Suppressor macrophage treated with lipopolysaccharide for 1 hour (primary cell): Measurements from ENCODE around the gene SNIP1.
"Not testable (repeated sequence)": the region's sequence is repeated elsewhere in the genome, so short reads cannot be mapped to it uniquely, and the experiment has no call there.

ENCODE experiments used
- DNase-seq, 3 donors: peaks; one replicate each; pipeline ENCODE4 v3.0.0-alpha.2; 2020 to 2022

Gene SNIP1

DNA sequence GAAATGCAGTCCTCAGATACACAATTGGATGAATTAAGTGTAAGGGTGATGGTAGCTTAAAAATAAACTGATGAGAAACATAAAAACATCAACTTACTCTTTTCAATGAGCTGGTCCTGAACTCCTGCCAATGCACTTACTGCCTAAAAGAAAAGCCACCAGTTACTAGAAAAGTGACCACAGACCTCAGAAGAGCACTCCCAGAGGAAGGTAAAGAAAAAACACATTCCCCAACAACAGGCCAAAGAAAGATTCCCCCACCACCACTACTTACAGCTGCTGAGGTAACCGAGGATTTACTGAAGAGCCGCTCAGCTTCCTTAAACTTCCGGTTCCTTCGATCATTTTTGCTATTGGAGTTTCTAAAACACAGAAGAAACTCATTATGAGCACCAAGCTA lies 44.9 kb downstream of the SNIP1 start:
- no peak for DNase-seq

DNA sequence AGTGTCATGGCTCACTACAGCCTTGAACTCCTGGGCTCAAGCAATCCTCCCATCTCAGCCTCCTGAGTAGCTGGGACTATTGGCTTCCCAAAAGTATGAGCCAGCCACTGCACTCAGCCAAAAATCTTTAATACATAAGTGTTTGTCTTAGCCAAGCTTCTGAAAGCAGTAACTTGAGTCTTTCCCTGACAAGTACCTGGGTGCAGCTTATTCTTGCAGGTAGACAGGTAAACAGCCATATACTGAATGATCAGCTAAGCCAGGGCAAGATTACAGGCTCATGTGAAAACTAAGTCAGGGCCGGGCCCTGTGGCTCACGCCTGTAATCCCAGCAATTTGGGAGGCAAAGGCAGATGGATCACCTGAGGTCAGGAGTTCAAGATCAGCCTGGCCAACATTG lies 47.4 kb downstream of the SNIP1 start:
- DNase-seq, result no peak

DNA sequence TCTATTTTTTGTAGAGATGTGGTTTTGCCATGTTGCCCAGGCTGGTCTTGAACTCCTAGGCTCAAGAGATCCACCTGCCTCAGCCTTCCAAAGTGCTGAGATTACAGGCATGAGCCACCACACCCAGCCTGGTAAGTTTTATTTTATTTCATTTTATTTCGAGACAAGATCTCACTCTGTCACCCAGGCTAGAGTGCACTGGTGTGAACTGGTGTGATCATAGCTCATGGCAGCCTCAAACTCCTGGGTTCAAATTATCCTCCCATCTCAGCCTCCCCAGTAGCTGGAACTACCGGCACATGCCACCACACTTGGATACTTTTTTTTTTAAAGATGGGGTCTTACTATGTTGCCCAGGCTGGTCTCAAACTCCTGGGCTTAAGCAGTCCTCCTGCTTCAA lies 51.3 kb downstream of the SNIP1 start:
- not testable (repeated sequence) for DNase-seq

DNA sequence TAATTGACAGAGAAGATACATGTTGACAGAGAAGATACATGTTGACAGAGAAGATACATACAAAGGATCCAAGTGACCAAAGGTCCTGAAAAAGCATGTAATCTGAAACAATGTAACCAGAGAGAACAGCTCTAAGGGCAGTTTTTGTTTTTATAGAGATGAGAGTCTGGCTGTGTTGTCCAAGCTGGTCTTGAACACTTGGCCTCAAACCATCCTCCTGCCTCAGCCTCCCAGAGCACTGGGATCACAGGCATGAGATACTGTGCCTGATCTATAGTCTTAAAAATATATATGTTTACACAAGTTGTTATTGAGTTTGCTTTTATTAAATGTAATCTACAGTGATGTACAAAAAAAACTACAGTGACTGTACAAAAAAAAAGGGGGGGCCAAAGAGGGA lies 52.0 kb downstream of the SNIP1 start:
- no peak for DNase-seq

DNA sequence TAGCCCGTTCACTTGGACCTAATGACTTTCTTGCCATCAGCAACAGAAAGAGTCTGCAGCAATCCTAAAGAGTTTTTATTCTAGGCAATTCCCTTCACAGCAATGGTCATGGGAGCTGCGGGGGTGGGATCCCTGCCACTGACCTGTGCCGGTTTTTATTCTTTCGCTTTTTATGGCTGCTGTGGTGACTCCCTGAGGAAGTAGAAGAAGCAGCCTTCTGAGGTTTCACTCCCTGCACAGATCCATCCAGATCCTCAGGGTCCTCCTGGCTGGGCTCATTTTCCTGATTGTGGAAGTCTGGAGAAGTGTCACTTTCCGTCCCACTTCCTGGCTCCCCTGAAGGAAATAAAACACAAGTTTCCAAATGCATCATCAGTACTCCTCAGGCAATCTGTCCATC lies 52.4 kb downstream of the SNIP1 start:
- DNase-seq, result no peak

DNA sequence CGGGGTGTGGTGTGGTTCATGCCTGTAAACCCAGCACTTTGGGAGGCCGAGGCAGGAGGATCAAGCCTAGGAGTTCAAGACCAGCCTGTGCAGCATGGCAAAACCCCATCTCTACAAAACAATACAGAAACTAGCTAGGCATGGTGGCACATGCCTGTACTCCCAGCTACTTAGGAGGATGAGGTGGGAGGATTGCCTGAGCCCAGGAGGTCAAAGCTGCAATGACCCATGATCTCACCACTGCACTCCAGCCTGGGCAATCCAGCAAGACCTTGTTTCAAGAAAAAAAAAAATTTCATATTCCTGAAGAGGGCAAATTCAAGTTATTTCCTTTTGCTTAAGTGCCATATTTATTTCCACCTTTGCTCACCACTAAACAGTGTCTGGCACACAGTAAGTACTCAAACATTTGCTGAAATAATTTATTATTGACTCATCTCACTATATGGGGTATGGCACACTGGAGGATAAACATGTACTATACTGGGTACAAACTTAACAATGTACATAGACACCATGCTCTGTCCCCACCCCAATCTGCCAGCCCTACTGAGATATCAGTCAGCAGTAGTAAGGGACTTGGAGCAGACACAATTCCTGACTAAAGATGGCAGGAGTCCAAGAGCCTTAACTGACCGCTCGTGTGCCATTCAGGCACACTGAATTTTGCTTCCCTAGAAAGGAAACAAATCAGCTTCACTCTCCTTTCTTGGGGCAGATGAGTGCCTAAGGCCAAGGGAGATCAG lies 55.0 kb downstream of the SNIP1 start:
- peak in 1 of 3 donors; percentile 7 for DNase-seq

DNA sequence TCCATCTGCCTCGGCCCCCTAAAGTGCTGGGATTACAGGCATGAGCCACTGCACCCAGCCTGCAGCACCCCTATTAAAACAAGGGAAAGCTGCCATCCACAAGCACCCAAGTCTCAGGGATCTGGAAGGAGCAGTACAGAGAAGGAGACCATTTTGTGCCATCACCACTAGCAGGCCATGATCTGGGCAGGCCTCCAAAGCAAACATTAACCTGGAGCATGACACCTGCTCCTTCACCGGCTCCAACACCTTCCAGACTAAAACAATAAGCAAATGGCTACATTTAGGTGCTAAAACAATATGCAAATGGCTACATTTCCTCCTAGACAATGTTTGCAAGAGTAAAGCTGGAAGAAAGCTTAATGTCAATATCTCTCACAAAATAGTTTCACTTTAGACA lies 56.3 kb downstream of the SNIP1 start:
- DNase-seq, result no peak

DNA sequence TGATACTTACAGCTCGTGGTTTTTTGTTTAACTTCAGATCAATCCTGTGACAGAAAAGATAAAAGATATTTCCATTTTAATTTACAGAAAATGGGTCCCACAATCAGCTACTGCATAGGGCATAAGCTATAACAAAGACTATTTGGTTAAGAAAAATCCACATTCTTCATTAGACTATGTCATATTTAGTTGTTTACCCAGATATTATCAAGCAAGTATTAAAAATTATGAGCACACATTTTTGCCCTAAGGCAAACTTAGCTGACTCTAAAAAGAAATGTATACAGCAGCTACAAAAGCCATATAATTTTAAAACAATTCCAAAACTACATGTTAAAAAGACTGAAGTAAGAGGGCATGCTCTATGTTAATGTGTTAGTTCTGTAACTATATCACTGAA lies 58.2 kb downstream of the SNIP1 start:
- no peak for DNase-seq

DNA sequence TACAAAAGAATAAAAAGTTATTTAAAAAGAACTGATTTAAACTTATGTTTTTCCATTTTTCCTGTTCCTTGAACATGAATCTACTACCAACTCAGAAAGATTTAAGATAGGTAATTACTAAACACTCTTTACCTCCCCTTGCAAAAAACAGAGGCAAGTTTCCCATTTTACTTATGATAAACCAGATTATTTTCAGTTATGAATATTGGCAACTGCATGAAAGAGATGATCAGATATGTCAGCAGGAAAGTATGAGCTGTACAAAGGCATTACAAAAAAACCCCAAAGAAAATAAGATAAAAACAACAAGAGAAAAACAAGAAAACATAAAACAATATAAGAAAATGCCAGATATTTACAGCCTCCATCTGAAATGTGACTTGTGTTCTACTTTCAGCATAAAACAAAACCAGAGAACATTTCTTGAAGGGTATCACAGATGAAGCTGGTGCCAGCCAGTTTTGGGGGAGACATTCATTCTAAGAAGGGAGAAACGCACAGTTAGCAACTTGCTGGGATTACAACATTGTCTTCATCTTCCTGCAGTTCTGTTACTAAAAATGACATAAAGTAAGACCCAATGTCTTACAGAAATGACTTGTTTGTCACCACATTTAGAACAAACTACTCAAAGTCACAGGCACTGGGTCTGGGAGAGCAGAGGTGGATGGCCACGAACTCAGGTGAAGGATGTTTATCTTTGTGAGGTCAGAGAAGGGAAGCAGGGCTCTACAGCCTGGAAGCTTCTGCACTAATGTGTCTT lies 60.6 kb downstream of the SNIP1 start:
- DNase-seq, result no peak

DNA sequence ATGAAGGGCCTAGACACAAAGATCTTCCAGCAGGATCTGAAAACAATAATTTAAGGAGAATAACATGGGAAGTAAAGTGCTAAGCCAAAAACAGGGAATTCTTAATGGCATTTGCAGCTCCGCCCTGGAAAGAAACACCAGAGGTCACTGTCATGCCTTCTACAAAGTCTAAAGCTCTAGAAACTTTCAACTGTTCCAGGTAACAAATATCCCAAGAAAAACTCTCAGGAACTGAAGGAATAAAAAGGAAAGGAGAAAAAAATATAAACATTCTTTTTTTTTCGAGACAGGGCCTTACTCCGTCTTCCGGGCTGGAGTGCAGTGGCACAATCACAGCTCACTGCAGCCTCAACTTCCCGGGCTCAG lies 66.5 kb downstream of the SNIP1 start:
- no peak for DNase-seq

DNA sequence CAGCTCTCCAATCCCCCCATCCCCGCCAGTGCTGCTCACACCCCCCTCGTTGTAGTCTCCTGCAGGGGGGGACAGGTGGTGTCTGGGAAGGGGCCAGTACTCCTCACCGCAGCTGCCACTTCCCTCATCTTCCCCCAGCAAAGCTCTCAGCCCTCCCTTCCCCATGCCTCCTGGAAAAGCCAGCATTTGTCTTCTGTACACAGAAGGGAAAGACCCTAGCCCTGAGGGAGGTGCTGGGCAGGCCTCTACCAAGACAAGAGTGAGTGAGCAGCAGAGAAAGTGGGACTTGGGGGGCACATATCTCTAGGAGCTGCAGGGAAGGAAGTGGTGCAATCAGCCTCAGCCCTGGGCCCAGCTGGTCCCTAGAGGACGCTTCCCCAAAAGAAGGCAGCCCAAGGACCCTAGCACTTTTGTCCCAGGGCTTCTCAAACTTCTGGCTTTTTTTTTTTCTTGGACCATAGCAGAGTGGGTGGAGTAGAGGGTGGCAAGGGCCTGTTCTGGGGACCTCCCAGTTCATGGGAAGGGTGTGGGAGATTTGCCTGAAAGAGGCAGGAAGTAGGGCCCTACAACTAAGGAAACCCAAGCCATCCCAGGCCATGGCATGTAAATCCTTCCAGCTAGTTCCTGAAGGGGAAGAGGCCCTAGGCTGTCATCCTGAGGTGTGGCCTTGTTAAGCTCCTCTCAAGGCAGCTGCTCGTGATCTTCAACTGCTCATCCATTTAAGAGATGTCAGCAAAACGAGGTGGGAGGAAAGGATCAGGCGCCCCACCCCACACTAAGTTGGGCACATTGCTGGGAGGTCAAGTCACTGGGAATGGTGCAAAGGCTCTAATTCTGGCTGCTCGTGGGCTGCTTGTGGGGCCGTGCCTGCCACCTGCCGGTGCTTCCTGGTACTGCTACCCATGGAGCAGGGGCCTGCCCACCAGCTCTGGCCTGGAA lies 67.1 kb downstream of the SNIP1 start:
- DNase-seq, result peak; percentile 85 to 87 (median 86)

DNA sequence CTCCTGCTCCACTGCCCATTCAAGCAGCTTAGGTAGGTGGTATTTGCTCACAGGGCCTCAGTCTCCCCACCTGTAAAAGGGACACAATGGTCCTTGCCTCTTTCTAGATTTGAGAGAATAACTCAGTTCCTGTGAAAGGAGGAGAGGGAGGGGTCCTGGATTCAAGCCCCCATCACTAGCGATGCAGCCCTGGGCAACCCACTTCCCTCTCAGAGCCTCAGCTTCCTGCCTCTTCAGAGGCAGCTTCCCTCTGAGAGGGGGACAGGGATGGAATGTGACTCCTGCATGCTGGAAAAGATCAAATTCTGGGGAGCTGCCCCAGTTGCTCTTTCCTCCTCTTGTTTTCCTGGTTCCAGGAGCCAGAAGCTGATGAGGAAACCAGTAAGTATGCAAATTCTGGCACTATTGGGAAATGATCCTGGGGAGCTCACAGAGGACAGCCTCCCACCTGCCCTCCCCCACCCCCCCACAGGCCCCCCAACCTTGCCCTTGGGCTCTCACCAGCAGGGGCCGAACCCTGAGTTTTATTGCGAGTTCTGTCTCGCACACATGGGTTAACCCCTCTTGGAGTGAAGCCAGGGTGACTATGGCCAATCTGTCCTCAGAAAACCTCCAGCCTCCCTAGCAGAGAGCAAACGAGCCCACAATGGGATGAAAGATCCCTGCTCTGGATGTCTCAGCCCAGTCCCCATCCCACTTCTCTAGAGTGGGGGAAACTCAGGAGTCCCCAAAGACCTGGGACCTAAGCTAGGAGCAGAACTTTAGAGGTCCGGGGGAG lies 68.0 kb downstream of the SNIP1 start:
- peak; percentile 38 to 62 (median 54) for DNase-seq
